Tibial nerve (tissue), 3 donors: ENCODE data around the gene GALR1.

Experiments used
- CTCF ChIP-seq, 5 experiments: fragments of 200-600 bp in 3 of 5; fragments of 450-650 bp in 2 of 5; sonication (generic) in 3 of 5; IDR thresholded peaks; one replicate each; pipeline ENCODE4 v1.5.1; 2016 to 2019; ENCODE audit warnings: antibody characterized with exemption in 5 of 5, mild to moderate bottlenecking in 3 of 5, moderate library complexity in 2 of 5
- POLR2A ChIP-seq, 2 donors: fragments of 450-650 bp; IDR thresholded peaks; one replicate each; pipeline ENCODE4 v1.6.1; 2017; ENCODE audit warnings: antibody characterized with exemption in 2 of 2, mild to moderate bottlenecking in 2 of 2, moderate library complexity in 2 of 2

- TF ChIP-seq CTCF (IDR thresholded peaks at IDR 0.05) (no peak), POLR2A (IDR thresholded peaks at IDR 0.05) (no peak)
Observed at GRCh38 chr18:77251730-77252050, 2.0 kb downstream of the GALR1 start.
